Stimulated activated naive CD4-positive, alpha-beta T cell (primary cell): ENCODE data around the gene HACD3.
"Not testable (repeated sequence)": the region's sequence is repeated elsewhere in the genome, so short reads cannot be mapped to it uniquely, and the experiment has no call there.

Experiments used
- DNase-seq, 6 experiments: peaks; one replicate each; lab custom pipeline; 2025; lab: John Stamatoyannopoulos, UW

Gene HACD3

GRCh38 chr15:65549288-65549687 is 19.0 kb downstream of the HACD3 start:
- DNase-seq, result not testable (repeated sequence)

DNA sequence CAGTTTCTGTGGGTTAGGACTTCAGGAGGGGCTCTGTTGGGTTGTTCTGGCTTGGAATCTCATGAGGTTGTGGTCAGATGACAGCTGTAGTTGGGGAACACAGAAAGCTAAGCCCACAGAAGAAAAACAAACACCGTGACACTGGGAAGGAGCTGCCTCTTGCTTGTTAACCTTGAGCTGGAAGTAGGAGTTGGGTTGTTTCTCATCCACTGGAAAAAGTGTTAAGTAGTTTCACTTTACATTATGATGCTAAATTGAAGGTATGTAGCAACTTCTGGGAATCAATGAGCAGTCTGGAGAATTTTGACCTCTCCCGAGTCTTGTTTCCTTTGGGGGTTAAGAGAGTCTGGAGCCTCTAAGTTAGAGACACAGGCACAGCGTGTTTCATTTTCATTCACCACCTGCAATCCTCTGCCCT is 20.4 kb downstream of the HACD3 start:
- no peak for DNase-seq

GRCh38 chr15:65551183-65551582 is 20.9 kb downstream of the HACD3 start:
- DNase-seq, result no peak

DNA sequence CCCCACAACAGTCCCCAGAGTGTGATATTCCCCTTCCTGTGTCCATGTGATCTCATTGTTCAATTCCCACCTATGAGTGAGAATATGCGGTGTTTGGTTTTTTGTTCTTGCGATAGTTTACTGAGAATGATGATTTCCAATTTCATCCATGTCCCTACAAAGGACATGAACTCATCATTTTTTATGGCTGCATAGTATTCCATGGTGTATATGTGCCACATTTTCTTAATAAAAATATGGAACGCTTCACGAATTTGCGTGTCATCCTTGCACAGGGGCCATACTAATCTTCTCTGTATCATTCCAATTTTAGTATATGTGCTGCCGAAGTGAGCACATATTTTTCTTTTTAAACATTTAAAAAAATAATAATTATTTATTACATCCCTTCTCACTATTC is 22.6 kb downstream of the HACD3 start:
- DNase-seq, result not testable (repeated sequence)

GRCh38 chr15:65553691-65554090 is 23.4 kb downstream of the HACD3 start:
- no peak for DNase-seq

GRCh38 chr15:65556622-65557021 is 26.4 kb downstream of the HACD3 start:
- DNase-seq, result no peak

- DNase-seq, result no peak
These were observed 28.1 kb downstream of the HACD3 start for GRCh38 chr15:65558336-65558735.

GRCh38 chr15:65558997-65559760 is 28.9 kb downstream of the HACD3 start:
- no peak for DNase-seq

GRCh38 chr15:65559941-65560340 is 29.7 kb downstream of the HACD3 start:
- no peak for DNase-seq

- DNase-seq, result no peak
These were observed 31.7 kb downstream of the HACD3 start for GRCh38 chr15:65561934-65562333.

DNA sequence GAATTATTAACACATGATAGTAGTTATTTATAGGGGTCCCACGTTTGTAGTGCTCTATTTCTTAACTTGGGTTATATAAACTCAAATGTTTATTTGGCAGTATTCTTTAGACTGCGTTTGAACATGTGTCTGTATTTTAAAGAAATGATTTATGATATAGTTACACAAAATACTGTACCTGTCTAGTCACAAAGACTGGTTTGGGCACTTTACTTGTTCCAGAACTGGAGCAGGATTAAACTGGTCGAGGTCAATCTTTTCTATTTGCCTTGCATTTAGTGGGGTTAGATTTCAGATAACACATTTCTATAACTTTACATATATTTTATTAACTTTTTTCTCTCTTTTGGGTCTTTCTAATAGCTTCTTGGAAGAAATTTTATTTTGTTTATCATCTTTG is 39.5 kb downstream of the HACD3 start:
- no peak for DNase-seq

DNA sequence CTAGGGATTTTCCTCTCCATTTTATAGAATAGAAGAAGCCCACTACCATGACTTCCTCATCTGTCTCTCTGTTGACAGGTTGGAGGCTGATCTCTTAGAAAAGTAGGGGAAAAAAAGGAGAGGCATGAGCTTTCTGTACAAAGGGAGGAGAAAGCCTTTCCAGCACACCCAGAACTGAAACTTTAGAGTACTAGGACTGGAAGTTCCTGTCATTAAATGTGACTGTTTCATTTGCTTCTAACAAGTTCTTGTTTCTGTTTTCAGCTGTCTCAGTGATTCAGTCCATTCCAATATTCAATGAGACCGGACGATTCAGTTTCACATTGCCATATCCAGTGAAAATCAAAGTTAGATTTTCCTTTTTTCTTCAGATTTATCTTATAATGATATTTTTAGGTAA is 41.7 kb downstream of the HACD3 start:
- DNase-seq, result no peak

- no peak for DNase-seq
These were observed 46.4 kb downstream of the HACD3 start for GRCh38 chr15:65576664-65577063.

- no peak for DNase-seq
These were observed 47.1 kb downstream of the HACD3 start for GRCh38 chr15:65577129-65577996.

GRCh38 chr15:65578904-65579728 is 48.9 kb downstream of the HACD3 start:
- no peak for DNase-seq

DNA sequence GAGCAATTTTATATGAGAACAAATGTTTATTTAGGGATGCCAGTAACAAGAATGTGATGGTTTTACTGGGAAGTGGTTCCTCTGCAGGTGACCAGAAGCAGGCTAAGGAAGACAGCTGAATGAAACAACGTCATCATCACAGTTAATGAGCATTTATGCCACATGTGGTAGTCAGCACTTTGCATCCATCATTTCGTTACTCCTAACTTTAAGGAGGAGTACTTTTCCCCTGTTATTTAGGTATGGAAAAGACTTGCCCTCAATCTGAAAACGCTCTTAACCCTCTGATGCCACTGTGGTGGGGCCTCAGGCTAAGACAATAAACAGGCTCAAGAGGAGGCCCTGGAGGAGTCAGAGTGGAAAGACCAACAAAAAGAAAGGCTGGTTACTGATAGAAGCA is 49.5 kb downstream of the HACD3 start:
- DNase-seq, result no peak

- DNase-seq, result no peak
These were observed 50.0 kb downstream of the HACD3 start for GRCh38 chr15:65580287-65580686.

- DNase-seq, result peak in 5 of 6 experiments; percentile 11 to 60 (median 51)
These were observed 53.4 kb downstream of the HACD3 start for GRCh38 chr15:65583701-65584100.

GRCh38 chr15:65584241-65584640 is 54.0 kb downstream of the HACD3 start:
- no peak for DNase-seq

- DNase-seq, result no peak
These were observed 56.8 kb downstream of the HACD3 start for GRCh38 chr15:65587094-65587493.

DNA sequence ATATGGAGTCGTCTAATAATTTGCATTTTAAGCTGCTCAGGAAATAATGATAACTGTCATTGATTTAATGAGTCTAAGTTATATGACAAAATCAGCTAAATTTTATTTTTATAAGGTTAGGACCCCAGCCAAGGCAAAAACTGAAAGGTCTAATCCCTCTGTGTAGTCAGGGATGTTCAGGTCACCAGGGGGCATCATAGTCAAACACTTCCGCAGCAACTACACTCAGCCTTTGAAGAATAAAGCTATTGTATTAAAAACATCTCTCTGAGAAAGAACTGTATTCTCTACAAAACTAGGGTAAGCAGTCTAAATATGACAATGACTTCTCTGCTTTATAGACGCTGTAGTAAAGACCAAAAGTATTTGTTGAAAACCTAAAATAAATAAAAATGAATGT is 65.7 kb downstream of the HACD3 start:
- DNase-seq, result peak in 2 of 6 experiments; percentile 10 to 15

- no peak for DNase-seq
These were observed 68.2 kb downstream of the HACD3 start for GRCh38 chr15:65598468-65598867.
